Tibial nerve (tissue), 4 donors: ENCODE results near the gene TMEM135. TPM values are rescaled to one million over a fixed set of nuclear protein-coding genes. Genes with fewer than 3 reads are reported as not detected.

Experiments used
- DNase-seq, 2 donors: peaks; one replicate each; pipeline ENCODE4 v3.0.0-alpha.2; 2019; ENCODE audit warnings: low spot score in 2 of 2
- H3K27ac ChIP-seq, 4 donors: fragments of 200-600 bp; sonication (generic) in 3 of 4; one replicate each; pipeline ENCODE4 v1.5.1; 2017 to 2019; ENCODE audit warnings: mild to moderate bottlenecking in 1 of 4
- H3K27me3 ChIP-seq, 2 donors: fragments of 200-600 bp; sonication (generic) in 1 of 2; one replicate each; pipeline versions ENCODE4 v1.5.1 to v1.6.0; 2017 to 2019
- H3K36me3 ChIP-seq, 3 donors: fragments of 200-600 bp; sonication (generic); one replicate each; pipeline ENCODE4 v1.5.1; 2018 to 2019
- H3K4me1 ChIP-seq, 4 donors: fragments of 200-600 bp; sonication (generic) in 3 of 4; one replicate each; pipeline ENCODE4 v1.5.1; 2017 to 2019
- H3K4me3 ChIP-seq, 4 donors: fragments of 200-600 bp; sonication (generic) in 3 of 4; one replicate each; pipeline ENCODE4 v1.5.1; 2017 to 2019; ENCODE audit warnings: mild to moderate bottlenecking in 1 of 4, moderate library complexity in 1 of 4
- H3K9me3 ChIP-seq, 4 donors: fragments of 200-600 bp; sonication (generic) in 3 of 4; one replicate each; pipeline ENCODE4 v1.5.1; 2017 to 2019
- EP300 ChIP-seq, 2 donors: sonication (generic); formaldehyde crosslinking; IDR thresholded peaks; one replicate each; pipeline ENCODE4 v1.6.1; 2017; ENCODE audit warnings: antibody characterized with exemption in 2 of 2, mild to moderate bottlenecking in 1 of 2
- POLR2A ChIP-seq, 2 donors: fragments of 450-650 bp; IDR thresholded peaks; one replicate each; pipeline ENCODE4 v1.6.1; 2017; ENCODE audit warnings: antibody characterized with exemption in 2 of 2, mild to moderate bottlenecking in 2 of 2, moderate library complexity in 2 of 2
- WGBS, 2 donors: methylation state at CpG; one replicate each; pipeline ENCODE4 v1.1.5; 2018; 5-methylcytosine and 5-hydroxymethylcytosine counted together
- total RNA-seq, 4 donors: library from RNA; depleted of rRNA; stranded (reverse); fragments of >200 nt; gene quantifications; one replicate each; pipeline ENCODE4 v1.1.0, GENCODE V29; 2016
- TF ChIP-seq, protein P1 (sequence below), 5 experiments: fragments of 200-600 bp in 3 of 5; fragments of 450-650 bp in 2 of 5; sonication (generic) in 3 of 5; IDR thresholded peaks; one replicate each; pipeline ENCODE4 v1.5.1; 2016 to 2019; ENCODE audit warnings: antibody characterized with exemption in 5 of 5, mild to moderate bottlenecking in 3 of 5, moderate library complexity in 2 of 5

The TMEM135 gene
- total RNA-seq, 4 donors from 2014 or later, result 23.2 to 28.5 (median 25.6) TPM

DNA sequence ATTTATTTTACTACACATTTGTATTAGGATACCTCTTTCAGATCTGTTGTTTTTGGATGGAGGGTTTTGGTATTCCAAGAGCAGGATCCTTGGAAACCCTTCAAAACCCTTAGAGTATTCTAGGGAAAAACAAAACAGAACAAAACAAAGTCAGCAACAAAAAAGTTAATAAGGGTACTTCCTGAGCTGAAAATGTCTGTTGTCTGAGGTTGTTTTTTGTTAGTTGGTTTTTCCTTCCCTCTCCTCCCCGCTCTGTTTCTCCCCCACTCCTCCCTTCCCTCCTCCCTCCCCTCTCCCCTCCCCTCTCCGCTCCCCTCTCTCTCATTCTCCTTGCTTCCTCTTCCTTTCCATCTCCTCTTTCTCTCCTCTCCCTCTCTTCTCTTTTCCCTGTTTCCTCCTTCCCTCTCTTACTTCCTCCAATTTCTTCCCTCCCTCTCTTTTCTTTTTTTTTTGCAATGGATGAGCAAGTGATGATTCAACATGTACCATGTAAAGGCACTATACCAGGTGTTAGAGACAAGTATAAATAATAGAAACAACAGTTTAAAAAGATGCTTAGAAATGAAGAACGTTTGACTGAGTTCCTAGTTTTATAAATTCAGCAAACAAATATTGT is 160.6 kb downstream of the TMEM135 start:
- WGBS, 2 donors, result 61 to 64% methylated on average over 3 of the region's 3 CpGs
- no peaks in the 10 kb centered on the region for H3K9me3 ChIP-seq
- no peak for DNase-seq
- no peaks in the 10 kb centered on the region for H3K27me3 ChIP-seq
- no peak overlapping the region for H3K27ac ChIP-seq
- TF ChIP-seq EP300 (IDR thresholded peaks at IDR 0.05) (no peak), POLR2A (IDR thresholded peaks at IDR 0.05) (no peak)
- TF ChIP-seq, protein P1, sequence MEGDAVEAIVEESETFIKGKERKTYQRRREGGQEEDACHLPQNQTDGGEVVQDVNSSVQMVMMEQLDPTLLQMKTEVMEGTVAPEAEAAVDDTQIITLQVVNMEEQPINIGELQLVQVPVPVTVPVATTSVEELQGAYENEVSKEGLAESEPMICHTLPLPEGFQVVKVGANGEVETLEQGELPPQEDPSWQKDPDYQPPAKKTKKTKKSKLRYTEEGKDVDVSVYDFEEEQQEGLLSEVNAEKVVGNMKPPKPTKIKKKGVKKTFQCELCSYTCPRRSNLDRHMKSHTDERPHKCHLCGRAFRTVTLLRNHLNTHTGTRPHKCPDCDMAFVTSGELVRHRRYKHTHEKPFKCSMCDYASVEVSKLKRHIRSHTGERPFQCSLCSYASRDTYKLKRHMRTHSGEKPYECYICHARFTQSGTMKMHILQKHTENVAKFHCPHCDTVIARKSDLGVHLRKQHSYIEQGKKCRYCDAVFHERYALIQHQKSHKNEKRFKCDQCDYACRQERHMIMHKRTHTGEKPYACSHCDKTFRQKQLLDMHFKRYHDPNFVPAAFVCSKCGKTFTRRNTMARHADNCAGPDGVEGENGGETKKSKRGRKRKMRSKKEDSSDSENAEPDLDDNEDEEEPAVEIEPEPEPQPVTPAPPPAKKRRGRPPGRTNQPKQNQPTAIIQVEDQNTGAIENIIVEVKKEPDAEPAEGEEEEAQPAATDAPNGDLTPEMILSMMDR (IDR thresholded peaks at IDR 0.05), result no peak
- H3K36me3 ChIP-seq, result no peaks in the 10 kb centered on the region
- peaks cover 0 to 8% (median 0%) of the 10 kb centered on the region in 4 donors for H3K4me1 ChIP-seq
- no peak overlapping the region for H3K4me3 ChIP-seq

DNA sequence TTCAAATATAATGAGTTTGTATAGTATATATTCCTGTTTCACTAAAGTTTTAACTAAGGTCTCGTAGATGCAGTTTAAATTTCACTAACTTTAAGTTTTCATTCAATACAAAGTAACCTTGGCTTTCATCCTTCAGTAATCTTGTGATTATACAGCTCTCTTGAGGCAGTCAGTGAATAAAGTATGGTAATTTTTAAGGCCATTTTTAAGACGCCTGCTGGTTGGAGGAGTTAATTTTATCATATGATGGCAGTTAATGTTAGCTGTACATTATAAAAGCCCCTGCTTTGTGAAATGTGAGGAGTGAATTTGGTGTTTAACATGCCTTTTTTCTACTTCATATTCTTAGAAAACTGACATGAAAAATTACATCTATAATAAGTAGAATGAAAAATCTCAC is 163.6 kb downstream of the TMEM135 start:
- peaks cover 0 to 21% (median 0%) of the 10 kb centered on the region in 4 donors for H3K4me1 ChIP-seq
- no peaks in the 10 kb centered on the region for H3K9me3 ChIP-seq
- no peaks in the 10 kb centered on the region for H3K36me3 ChIP-seq
- TF ChIP-seq EP300 (IDR thresholded peaks at IDR 0.05) (no peak), POLR2A (IDR thresholded peaks at IDR 0.05) (no peak)
- TF ChIP-seq, protein P1 (IDR thresholded peaks at IDR 0.05), result no peak
- no peak overlapping the region for H3K27ac ChIP-seq
- H3K27me3 ChIP-seq, result no peaks in the 10 kb centered on the region
- no peak for DNase-seq
- WGBS, 2 donors, result 86 to 91% methylated on average over 2 of the region's 2 CpGs
- H3K4me3 ChIP-seq, result no peak overlapping the region

GRCh38 chr11:87203907-87204602 is 166.3 kb downstream of the TMEM135 start:
- Histone ChIP-seq H3K4me1 (peaks cover 0 to 12% (median 0%) of the 10 kb centered on the region in 4 donors), H3K27ac (no peak overlapping the region), H3K4me3 (no peak overlapping the region), H3K9me3 (no peaks in the 10 kb centered on the region), H3K36me3 (no peaks in the 10 kb centered on the region), H3K27me3 (no peaks in the 10 kb centered on the region)
- no peak for TF ChIP-seq EP300 (IDR thresholded peaks at IDR 0.05)
- no peak for TF ChIP-seq POLR2A (IDR thresholded peaks at IDR 0.05)
- TF ChIP-seq, protein P1 (IDR thresholded peaks at IDR 0.05), result no peak
- WGBS, 2 donors, result 80 to 84% methylated on average over 5 of the region's 5 CpGs
- no peak for DNase-seq

GRCh38 chr11:87212891-87213290 is 175.2 kb downstream of the TMEM135 start:
- peaks cover 0 to 6% (median 0%) of the 10 kb centered on the region in 4 donors for H3K9me3 ChIP-seq
- 71 to 73% methylated on average over 1 of the region's 1 CpG for WGBS, 2 donors
- H3K36me3 ChIP-seq, result peaks cover 0 to 5% (median 0%) of the 10 kb centered on the region in 3 donors
- H3K27ac ChIP-seq, result no peak overlapping the region
- no peak overlapping the region for H3K4me3 ChIP-seq
- no peak for DNase-seq
- H3K27me3 ChIP-seq, result no peaks in the 10 kb centered on the region
- no peak for TF ChIP-seq POLR2A (IDR thresholded peaks at IDR 0.05)
- TF ChIP-seq, protein P1 (IDR thresholded peaks at IDR 0.05), result no peak
- no peak for TF ChIP-seq EP300 (IDR thresholded peaks at IDR 0.05)
- H3K4me1 ChIP-seq, result no peaks in the 10 kb centered on the region

DNA sequence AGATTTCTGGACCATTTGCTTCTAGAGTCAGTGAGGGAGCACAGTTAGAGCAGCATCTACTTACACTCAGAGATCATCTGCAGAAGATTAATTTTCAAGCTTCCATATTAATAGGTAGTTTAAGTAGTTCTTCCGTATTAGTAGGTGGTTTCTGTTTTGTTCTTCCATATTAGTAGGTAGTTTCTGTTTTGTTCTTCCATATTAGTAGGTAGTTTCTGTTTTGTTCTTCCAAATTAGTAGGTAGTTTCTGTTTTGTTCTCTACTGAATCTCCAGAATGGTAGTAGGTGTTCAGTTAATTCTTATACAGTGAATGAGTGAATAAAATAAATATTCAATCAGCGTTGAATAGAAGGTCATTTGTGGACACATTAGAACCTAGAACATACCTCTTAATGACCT is 175.7 kb downstream of the TMEM135 start:
- TF ChIP-seq POLR2A (IDR thresholded peaks at IDR 0.05) (no peak), EP300 (IDR thresholded peaks at IDR 0.05) (no peak)
- TF ChIP-seq, protein P1 (IDR thresholded peaks at IDR 0.05), result no peak
- Histone ChIP-seq H3K4me3 (no peak overlapping the region), H3K4me1 (no peaks in the 10 kb centered on the region), H3K36me3 (peaks cover 0 to 5% (median 0%) of the 10 kb centered on the region in 3 donors), H3K9me3 (peaks cover 0 to 6% (median 0%) of the 10 kb centered on the region in 4 donors), H3K27ac (no peak overlapping the region), H3K27me3 (no peaks in the 10 kb centered on the region)
- no peak for DNase-seq
- 81 to 88% methylated on average over 2 of the region's 2 CpGs for WGBS, 2 donors
